Activated CD8-positive, alpha-beta memory T cell treated with anti-CD3 and anti-CD28 coated beads, Interleukin-2, amount 50 U/mL, for 1 hour (primary cell): ENCODE measurements around the gene NFE2L1.
A peak's percentile ranks its signal among the peaks of the same experiment; 100 is the strongest.
"Not testable (repeated sequence)": the region's sequence is repeated elsewhere in the genome, so short reads cannot be mapped to it uniquely, and the experiment has no call there.

Experiments used
- DNase-seq: peaks from one replicate; pipeline ENCODE4 v3.0.0-alpha.2; 2020; ENCODE audit errors: extremely low read depth

Gene NFE2L1, protein sequence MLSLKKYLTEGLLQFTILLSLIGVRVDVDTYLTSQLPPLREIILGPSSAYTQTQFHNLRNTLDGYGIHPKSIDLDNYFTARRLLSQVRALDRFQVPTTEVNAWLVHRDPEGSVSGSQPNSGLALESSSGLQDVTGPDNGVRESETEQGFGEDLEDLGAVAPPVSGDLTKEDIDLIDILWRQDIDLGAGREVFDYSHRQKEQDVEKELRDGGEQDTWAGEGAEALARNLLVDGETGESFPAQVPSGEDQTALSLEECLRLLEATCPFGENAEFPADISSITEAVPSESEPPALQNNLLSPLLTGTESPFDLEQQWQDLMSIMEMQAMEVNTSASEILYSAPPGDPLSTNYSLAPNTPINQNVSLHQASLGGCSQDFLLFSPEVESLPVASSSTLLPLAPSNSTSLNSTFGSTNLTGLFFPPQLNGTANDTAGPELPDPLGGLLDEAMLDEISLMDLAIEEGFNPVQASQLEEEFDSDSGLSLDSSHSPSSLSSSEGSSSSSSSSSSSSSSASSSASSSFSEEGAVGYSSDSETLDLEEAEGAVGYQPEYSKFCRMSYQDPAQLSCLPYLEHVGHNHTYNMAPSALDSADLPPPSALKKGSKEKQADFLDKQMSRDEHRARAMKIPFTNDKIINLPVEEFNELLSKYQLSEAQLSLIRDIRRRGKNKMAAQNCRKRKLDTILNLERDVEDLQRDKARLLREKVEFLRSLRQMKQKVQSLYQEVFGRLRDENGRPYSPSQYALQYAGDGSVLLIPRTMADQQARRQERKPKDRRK

DNA sequence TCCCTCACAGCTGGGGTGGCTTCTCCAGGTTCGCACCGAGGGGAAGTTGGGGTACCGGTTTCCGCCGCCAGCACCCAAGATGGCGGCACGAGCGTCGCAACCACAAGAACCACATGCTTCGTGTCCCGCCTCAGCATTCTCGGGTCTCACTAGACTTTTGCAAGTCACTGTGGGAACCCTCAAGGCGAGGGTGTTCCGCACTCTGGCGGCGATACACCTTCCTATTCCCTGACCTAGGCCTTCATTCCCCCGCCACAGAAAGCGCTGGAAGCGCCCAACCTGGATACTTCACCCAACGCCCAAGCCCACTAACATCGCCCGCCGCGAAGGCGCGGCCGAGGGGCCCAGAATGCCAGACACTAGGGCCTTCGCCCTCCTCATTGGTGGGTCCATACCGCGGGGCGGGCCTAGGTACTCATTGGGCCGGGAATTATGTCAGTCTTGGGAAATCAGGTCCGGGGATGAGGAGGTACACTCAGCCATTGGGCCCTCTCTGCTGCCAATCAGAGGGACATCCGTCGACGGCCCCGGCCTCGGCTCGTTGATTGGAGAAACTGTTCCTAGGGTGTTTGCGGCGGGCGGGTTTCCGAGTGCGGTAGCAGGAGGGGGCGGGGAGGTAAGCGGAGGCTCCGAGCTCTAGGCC, at the start of gene NFE2L1:
TSS of gene NFE2L1 (plus strand) at position 619 of the 643 bp plus-strand sequence. CDS start 2,760 bp downstream, outside the sequence.
- peak; percentile 93 for DNase-seq

DNA sequence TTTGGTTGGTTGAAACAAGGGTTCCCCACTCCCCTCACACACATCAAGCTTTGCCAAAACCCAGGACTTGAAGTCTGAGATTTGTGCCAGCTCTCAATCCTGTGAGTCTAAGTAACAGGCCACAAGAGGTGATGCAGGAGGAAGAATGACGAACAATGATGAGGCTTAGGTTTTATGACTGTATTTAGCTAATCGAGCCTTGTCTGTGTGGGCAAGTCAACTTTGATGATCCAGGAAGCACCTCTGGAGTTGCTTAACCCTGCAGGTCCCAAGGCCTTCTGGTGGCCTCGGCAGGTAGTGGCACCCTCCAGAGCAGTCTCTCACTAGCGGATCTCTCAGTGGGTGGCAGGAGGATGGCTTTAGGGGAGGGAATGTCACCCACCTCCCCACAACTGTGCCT, 48.6 kb upstream of the NFE2L1 start:
- DNase-seq: no peak

- no peak for DNase-seq
Observed at GRCh38 chr17:48001197-48001596, 47.0 kb upstream of the NFE2L1 start.

DNA sequence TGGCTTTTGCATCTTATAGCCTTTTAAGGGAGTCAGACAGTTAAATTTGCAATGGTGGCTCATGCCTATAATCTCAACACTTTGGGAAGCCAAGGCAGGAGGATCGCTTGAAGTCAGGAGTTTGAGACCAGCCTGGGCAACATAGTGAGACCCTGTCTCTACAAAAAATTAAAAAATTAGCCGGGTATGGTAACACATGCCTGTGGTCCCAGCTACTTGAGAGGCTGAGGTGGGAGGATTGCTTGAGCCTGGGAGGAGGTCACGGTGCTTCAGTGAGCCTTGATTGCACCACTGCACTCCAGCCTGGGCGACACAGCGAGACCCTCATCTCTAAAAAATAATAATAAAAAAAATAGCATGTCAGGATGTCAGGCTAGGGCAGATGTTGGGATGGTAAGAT, 46.5 kb upstream of the NFE2L1 start:
- not testable (repeated sequence) for DNase-seq

DNA sequence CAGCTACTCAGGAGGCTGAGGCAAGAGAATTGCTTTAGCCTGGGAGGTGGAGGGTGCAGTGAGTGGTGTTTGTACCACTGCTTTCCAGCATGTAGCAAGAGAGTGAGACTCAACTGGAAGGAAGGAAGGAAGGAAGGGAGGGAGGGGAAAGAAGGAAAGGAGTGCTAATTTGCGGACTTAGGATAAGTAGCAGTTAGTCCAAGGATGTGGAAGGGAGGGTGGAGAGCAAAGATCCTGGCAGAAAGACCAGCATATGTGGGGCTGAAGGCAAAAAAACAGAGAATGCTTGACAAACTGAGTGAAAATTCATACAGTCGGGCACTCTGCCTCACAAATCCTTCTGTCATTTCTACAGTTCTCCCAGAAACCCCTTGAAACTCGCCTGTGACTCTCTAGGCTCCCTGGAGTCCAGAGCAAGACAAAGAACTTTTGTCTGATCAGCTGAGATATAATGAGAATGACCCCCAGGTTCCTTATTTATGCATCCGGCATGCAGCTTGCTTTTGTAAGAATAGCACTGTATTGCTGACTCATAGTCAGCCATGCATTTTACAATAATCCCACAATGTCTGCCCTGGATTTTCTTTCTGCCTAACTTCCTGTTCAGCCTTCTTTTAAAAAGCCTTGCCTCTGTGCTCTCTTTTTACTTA, 45.8 kb upstream of the NFE2L1 start:
- no peak for DNase-seq

DNA sequence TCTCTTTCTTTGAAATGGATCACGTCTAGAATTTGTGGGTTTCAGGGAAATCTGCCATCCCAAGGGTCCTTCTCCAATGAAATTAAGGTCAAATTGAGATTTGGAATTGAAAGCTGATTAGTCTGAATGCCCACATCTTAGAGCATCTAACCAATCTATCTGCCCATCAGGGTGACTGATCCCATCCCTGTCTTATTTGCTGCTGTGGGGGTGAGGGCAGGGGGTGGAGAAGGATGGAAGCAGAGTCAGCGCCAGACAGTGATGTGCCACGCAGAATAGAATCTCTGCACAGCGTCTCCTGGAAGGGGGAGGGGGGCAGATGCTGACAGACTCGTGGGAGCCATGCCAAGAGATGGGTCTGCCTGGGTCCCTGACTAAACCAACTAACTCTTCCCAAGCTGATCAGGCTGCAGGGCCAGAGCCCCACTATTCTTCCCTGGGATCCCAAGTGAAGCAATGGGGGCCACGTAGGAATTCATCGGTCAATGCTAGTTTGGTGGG, 45.2 kb upstream of the NFE2L1 start:
- no peak for DNase-seq

GRCh38 chr17:48003417-48004151, 44.6 kb upstream of the NFE2L1 start:
- no peak for DNase-seq

- DNase-seq: no peak
Observed at GRCh38 chr17:48004983-48005382, 43.2 kb upstream of the NFE2L1 start.

GRCh38 chr17:48006936-48007709, 41.0 kb upstream of the NFE2L1 start:
- no peak for DNase-seq

DNA sequence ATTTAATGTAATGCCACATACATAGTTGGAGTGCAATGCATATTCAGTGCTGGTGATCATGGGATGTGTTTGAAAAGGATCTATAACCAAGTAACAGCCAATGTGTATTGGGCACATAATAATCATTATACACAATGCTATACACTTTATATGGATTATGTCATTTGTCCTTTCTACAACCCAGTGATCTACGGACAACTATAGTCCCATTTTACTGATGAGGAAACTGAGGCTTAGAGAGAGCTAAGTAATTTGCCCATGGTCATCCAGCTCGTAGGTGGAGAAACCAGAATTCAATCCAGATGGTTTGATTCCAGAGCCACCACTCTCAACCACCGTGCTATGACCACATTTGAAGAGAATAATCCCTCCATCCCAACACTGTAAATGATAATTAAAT, 38.0 kb upstream of the NFE2L1 start:
- DNase-seq: no peak

- DNase-seq: no peak
Observed at GRCh38 chr17:48011405-48012150, 36.6 kb upstream of the NFE2L1 start.

DNA sequence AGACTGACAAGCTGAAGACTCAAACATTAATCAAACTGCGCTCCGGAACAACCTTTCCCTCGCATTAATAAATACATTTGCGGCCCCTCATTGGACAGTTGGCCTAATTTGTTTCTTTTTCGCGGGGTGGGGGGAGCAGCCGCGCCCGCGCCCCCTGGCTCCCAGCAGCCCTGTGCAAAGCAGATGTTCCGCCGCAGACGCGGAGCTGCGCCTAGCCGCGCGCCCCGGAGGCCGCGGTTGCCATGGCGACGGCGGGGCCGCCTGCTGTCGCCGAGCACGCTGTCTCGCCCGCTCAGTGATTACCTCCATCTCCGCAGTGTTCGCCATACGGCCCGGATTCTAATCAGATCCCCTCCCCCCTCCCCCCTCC, 36.0 kb upstream of the NFE2L1 start:
- no peak for DNase-seq

DNA sequence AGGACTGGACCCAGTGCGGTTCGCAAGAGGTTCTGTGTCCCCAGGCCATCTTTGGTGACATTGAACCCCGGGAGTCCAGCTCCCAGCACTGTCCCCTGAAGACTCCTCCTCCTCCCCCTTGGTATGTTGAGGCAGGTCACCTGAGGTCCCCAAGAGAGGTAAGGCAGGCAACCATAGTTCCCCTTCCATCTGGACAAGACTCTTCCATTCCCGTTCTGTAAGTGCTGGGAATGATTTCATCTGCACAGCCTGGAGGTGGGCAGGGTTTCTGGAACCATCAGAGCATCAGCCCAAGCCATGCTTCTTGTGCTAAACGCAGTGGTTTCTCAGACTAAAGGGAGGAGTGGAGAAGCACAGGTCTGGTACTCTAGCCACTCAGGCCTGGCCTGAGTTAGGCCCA, 35.5 kb upstream of the NFE2L1 start:
- no peak for DNase-seq

DNA sequence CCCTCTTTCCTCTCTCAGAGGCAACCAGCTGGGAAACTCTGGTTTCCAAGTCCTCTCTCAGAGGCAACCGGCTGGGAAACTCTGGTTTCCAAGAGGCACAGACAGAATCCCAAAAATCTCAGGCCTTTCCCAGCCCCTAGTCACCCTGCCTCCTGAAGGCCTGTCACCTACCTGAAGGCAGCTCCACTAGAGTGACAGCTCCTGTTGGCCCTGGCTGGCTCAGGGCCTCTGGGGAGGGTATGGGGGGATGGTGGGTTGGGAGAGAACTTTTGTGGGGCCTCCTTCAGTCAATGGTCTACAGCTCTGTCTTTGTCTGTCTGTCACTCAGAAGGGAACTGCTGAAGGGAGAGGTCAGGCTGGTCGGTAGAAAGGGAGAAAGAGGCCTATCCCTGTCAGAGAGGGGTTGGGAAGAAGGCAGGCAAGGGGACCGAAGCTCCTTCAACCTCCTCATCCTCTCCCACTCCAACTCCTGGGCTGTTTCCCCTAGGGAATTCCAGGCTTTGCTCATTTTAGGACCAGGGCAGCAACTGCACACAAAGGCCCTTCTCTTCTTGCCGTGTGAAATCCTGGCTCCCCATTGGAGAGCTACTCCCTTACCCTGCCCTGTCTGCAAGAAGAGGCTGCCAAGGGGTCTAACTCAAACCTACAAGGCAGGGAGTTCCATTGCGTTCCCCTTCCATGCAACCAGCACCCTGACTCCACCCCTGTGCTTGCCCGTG, 34.1 kb upstream of the NFE2L1 start:
- DNase-seq: no peak

GRCh38 chr17:48014595-48015111, 33.5 kb upstream of the NFE2L1 start:
- no peak for DNase-seq

- no peak for DNase-seq
Observed at GRCh38 chr17:48016112-48016511, 32.0 kb upstream of the NFE2L1 start.

- not testable (repeated sequence) for DNase-seq
Observed at GRCh38 chr17:48017817-48018158, 30.4 kb upstream of the NFE2L1 start.

DNA sequence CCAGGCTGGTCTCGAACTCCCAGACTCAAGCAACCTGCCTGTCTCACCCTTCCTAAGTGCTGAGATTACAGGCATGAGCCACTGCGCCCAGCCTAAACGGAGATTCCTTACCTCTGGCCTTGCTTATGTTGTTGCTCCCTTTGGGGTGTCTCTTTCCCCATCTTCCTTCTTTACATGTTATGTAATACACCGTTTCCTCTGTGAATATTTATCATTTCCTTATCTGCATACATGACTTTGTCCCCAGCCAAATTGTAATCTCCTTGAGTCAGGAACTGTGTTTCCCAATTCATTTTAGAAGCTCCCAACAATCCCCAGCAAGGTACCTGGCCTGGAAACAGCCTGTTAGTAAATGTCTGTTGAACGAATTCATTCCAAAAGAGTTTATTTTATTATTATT, 26.2 kb upstream of the NFE2L1 start:
- DNase-seq: no peak

DNA sequence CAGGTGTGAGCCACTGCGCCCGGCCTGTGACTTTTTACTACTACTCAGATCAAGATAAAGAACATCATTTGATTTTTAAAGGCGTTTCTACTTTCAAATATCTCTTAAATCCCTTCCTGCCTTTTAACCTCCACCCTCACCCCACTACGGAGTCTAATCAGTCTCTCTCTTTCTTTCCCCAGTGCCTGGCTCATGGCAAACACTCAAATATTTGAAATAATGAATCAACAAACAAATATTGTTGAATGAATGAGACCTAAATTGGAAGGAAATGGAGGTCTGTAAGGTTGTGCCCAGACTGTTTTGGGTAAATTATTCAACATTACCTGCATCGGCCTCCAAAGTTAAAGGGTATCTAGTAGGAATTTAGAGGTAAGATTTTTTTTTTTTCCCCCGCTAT, 25.3 kb upstream of the NFE2L1 start:
- no peak for DNase-seq
